Ectodermal cell (in vitro differentiated cells): Measurements from ENCODE around the gene BTBD9.

Experiments
- H3K27ac ChIP-seq: 2 replicates; pipeline ENCODE4 v1.7.0; 2013; ENCODE audit warnings: mild to moderate bottlenecking, low read depth, low read length; ENCODE audit not compliant: insufficient read depth, poor library complexity, severe bottlenecking
- H3K27me3 ChIP-seq: 2 replicates; pipeline ENCODE4 v1.7.0; 2013; ENCODE audit warnings: mild to moderate bottlenecking, low read length; ENCODE audit not compliant: insufficient read depth, control insufficient read depth, poor library complexity, severe bottlenecking
- H3K36me3 ChIP-seq: one replicate; pipeline ENCODE4 v1.7.0; 2013; ENCODE audit warnings: low read length; ENCODE audit not compliant: control insufficient read depth, insufficient read depth
- H3K4me1 ChIP-seq: one replicate; pipeline ENCODE4 v1.7.0; 2013; ENCODE audit warnings: low read length; ENCODE audit not compliant: control insufficient read depth, insufficient read depth
- H3K4me3 ChIP-seq: 2 replicates; pipeline ENCODE4 v1.7.0; 2013; ENCODE audit warnings: low read depth, low read length, control low read depth; ENCODE audit not compliant: insufficient read depth
- H3K9me3 ChIP-seq: 2 replicates; pipeline ENCODE4 v1.7.0; 2013; ENCODE audit warnings: mild to moderate bottlenecking, low read length, moderate library complexity; ENCODE audit not compliant: control insufficient read depth
- WGBS, 2 experiments: methylation state at CpG; one replicate each; pipeline ENCODE4 v1.1.7; 2013; ENCODE audit warnings: missing lambda C conversion rate in 2 of 2; 5-methylcytosine and 5-hydroxymethylcytosine counted together

BTBD9 gene

DNA sequence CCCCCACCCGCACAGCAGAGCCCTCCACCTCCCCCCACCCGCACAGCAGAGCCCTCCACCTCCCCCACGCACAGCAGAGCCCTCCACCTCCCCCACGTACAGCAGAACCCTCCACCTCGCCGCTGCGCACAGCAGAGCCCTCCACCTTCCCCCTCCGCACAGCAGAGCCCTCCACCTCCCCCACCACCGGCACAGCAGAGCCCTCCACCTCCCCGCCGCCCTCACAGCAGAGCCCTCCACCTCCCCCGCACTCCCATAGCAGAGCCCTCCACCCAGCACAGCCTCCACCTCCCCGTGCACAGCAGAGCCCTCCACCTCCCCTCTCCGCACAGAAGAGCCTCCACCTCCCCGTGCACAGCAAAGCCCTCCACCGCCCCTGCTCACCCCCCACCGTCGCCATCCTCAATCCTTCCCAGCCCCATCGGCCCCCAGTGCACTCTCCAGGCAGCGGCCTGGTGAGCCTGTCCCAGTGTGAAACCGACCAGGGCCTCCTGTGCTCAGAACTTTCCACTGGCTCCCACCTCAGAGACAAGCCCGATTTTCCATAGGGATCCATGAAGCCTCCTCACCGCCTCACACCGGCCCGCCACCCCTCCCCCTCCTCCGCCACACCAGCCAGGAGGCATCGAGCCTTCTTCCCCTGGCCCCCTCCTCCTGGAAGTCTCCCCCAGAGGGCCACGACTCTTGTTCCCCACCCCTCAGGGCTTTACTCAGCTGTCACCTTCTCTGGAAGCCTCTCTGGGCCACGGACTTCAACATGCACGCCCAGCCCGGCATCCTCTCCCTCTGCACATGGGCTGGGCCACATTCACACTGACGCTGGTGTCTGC, 473.1 kb downstream of the BTBD9 start:
- Histone ChIP-seq H3K9me3 (no peaks in the 10 kb centered on the region), H3K27me3 (no peaks in the 10 kb centered on the region), H3K4me3 (no peak overlapping the region), H3K36me3 (no peaks in the 10 kb centered on the region), H3K27ac (no peak overlapping the region), H3K4me1 (peaks cover 9% of the 10 kb centered on the region)
- 79 to 80% methylated on average over 27 to 30 of the region's 32 CpGs for WGBS, 2 experiments

DNA sequence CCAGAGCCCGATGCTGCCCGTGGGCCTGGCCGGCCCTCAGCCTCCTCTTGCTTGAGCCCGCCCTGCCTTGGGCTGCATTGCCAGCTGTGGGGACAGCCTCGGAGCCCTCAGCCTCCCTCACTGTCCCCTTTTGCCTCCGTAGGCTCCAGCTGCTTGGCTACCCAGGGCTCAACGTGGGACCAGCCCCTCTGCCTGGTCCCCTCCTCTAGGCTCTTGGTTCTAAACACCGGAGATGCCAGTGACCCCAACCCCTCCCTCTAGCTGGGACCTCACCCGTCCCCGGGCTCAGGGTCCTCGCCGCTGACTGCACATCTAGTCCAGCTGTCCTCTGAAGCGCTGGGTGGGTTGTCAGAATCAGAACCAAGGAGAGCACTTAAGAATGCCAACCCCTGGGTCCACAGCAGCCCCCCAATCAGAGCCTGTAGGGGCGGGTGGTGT, 475.0 kb downstream of the BTBD9 start:
- Histone ChIP-seq H3K36me3 (no peaks in the 10 kb centered on the region), H3K9me3 (no peaks in the 10 kb centered on the region), H3K4me1 (peaks cover under 1% of the 10 kb centered on the region), H3K27me3 (no peaks in the 10 kb centered on the region), H3K4me3 (no peak overlapping the region), H3K27ac (no peak overlapping the region)
- 94 to 96% methylated on average over 14 of the region's 14 CpGs for WGBS, 2 experiments

DNA sequence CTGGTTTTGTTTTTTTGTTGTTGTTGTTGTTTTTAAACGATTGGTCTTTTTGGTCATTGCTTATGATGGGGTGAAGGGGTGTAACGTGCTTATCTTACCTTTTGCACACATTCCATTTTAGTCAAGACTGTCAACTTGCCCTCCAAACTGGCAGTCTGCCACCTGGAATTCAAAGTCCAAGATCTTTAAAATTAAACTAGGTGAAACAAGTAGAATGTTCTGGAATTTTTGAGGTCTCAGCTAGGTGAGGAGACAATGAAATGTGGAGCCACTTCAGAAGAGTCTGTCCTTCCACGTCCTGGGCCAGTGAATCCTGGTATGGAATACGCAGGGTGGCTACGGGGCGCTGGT, 475.6 kb downstream of the BTBD9 start:
- WGBS, 2 experiments = 95 to 99% methylated on average over 5 to 6 of the region's 6 CpGs
- H3K27me3 ChIP-seq = no peaks in the 10 kb centered on the region

DNA sequence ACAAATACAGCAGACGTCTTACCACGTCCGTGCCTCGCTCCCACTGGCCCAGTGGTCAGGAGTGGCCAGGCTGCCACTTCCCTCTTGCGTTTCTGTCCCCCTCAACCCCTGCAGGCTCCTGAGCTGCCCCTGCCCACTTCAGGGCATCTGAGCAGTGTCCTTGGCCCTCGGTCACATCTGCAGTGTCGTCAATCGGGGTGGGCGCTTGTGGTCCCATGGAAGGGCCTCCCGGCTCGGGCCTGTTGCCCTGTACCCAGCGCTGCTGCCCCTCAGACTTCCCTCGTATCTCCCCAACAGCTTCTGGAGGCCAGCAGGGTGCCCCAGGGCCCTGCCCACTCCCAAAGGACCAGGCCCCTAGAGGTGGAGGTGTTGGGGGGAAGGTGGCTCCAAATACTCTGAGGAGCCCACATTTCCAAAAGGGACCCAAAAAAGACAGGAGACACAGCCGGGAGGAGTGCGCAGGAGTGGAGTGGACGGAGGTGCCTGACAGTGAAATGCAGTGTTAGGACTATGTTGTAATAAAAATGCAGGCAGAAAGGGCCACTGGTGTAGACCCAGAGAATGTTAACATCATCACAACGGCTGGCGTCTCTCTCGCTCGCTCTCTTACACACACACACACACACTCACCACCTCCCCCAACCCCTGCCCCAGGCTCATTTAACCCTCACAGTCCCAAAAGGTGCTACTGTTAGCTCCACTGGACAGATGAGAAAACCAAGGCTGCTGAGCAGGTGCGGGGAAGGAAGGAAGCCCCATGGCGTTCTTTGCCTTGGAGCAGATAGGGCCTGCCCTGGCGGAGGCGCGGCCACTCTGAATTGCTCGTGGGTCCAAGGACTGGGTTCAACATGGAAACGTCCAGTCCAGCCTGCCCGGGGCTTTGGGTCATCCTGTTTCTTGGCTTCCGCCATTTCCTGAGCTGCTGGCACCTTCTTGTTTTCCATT, 476.3 kb downstream of the BTBD9 start:
- H3K4me3 ChIP-seq = no peak overlapping the region
- H3K27me3 ChIP-seq = no peaks in the 10 kb centered on the region
- WGBS, 2 experiments = 90 to 92% methylated on average over 29 of the region's 29 CpGs
- H3K27ac ChIP-seq = no peak overlapping the region
- H3K4me1 ChIP-seq = no peaks in the 10 kb centered on the region
- H3K36me3 ChIP-seq = no peaks in the 10 kb centered on the region
- H3K9me3 ChIP-seq = no peaks in the 10 kb centered on the region

More for the DNA sequence above, 475.6 kb downstream of the BTBD9 start:
- Histone ChIP-seq H3K4me3 (no peak overlapping the region), H3K4me1 (no peaks in the 10 kb centered on the region), H3K36me3 (no peaks in the 10 kb centered on the region), H3K27ac (no peak overlapping the region), H3K9me3 (no peaks in the 10 kb centered on the region)

DNA sequence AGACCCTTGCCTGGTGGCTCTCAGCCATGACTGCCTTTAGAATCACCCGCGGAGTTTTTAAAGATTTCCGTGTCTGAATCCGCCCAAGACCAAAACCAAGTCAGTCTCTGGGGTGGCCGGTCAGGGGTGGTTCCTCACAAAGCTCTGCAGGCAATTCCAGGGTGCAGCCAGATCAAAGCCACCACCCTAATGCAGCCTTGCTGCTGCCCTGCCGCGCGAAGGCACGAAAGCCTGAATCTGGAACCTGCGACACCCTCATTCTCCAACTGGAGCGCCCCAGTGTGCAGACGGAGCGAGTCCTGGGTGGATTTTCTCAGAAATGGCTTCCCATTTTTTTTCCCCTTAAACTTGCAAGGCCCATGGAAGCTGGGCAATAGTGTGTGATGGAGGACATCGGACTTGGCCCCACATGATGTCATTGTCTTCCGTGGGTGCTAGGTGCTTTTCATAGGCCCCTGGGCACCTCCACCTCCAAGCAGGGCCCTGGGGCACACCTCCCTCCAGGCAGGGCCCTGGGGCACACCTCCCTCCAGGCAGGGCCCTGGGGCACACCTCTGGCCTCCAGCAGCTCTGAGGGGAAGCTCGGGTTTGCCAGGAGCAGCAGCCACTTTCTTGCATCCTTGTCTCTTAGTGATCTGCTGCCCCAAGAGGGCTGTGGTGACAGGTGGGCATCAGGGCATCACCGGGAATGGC, 477.1 kb downstream of the BTBD9 start:
- WGBS, 2 experiments = 94 to 95% methylated on average over 17 of the region's 17 CpGs
- Histone ChIP-seq H3K27ac (no peak overlapping the region), H3K36me3 (no peaks in the 10 kb centered on the region), H3K9me3 (no peaks in the 10 kb centered on the region), H3K4me3 (no peak overlapping the region), H3K4me1 (no peaks in the 10 kb centered on the region), H3K27me3 (no peaks in the 10 kb centered on the region)

DNA sequence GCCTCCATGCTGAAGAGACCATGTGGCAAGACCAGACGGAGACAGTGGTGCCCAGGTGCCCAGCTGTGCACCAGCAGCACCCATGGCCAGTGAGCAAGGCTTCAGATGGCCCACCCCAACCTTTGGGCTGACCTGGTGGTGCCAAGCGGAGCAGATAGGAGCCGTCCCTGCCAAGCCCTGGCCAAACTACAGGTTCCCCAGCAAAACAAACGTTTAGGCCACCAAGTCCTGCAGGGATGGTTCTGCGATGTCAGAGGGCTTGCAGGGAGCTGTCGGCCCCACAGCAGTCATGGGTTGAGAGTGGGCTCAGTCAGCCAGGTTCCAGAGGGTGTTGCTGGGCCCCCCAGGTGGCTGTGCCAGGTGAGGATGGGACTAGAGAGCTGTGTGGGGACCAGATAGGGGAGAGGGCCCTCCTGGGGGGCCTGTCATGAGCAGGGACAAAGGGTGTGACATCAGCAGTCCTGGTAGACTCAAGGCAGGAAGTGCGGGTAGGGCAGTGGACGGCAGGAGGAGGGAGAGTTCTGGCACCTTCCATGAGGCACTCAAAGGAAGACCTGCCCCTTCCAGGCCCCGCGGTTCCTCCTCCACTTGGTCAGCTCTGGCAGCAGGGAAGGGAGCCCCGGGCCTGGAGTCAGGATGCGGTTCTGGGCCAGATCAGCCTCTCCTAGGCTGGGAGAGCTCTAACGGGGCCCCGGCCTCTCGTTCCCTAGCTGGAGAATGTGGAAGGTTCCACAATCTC, 477.8 kb downstream of the BTBD9 start:
- H3K27me3 ChIP-seq = no peaks in the 10 kb centered on the region
- H3K9me3 ChIP-seq = no peaks in the 10 kb centered on the region
- no peak overlapping the region for H3K4me3 ChIP-seq
- no peak overlapping the region for H3K27ac ChIP-seq
- no peaks in the 10 kb centered on the region for H3K36me3 ChIP-seq
- no peaks in the 10 kb centered on the region for H3K4me1 ChIP-seq
- WGBS, 2 experiments = 94 to 96% methylated on average over 15 of the region's 15 CpGs

DNA sequence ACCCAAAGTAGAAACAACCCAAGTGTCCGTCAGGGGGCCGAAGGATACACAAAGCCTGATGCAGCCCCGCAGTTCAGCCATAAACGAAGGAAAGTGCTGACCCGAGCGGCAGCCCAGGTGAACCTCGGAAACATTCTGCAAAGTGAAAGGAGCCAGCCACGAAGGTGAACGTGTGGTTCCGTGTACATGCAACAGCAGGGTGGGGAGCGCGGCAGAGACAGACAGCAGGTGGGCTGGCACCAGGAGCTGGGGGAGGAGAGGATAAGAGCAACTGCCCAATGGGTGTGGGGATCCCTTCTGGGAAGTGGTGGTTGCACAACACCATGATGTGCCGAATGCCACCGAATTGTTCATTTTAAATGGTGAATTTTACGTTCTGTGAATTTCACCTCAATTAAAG, 478.4 kb downstream of the BTBD9 start:
- Histone ChIP-seq H3K4me1 (no peaks in the 10 kb centered on the region), H3K36me3 (no peaks in the 10 kb centered on the region), H3K4me3 (no peak overlapping the region), H3K9me3 (no peaks in the 10 kb centered on the region), H3K27ac (no peak overlapping the region), H3K27me3 (no peaks in the 10 kb centered on the region)
- WGBS, 2 experiments = 94 to 95% methylated on average over 15 of the region's 15 CpGs

DNA sequence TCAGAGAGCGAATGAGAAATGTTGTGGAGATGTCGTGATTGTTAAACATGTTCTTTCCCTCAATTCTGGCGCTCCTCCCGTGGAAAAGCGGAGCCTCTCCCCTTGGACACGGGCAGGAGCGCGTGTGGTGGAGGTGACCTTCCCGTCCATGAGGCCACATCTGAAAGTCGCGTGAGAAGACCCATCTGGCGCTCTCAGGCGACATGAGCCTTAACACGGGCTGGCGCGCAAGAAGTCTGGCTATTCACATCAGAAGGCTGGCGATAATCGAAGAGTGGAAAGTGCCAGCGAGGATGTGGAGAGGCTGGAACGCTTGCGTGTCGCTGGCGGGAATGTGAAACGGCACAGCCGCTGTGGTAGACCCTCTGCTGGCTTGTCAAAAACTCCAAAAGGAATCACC, 478.9 kb downstream of the BTBD9 start:
- 97% methylated on average over 25 of the region's 25 CpGs for WGBS, 2 experiments
- Histone ChIP-seq H3K4me3 (no peak overlapping the region), H3K27me3 (no peaks in the 10 kb centered on the region), H3K4me1 (no peaks in the 10 kb centered on the region), H3K9me3 (no peaks in the 10 kb centered on the region), H3K36me3 (no peaks in the 10 kb centered on the region), H3K27ac (no peak overlapping the region)

DNA sequence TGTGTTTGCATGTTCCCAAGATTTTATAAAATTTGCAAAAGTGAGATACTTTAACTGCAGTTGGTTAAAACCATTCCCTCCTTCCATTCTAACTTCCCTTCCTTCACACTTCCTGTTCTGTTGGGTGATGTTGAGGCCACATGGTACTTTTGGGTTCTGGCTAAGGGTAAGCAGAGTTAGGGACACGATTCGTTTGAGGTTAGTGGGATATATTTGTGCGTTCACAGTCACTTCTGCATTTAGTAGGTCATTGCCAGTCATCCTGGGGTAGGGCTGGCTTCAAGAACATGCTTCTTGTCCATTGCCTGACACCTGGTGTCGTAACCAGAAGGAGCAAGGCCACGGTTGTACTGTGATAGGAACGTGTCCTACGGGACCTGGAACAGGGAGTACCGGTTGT, 480.1 kb downstream of the BTBD9 start:
- WGBS, 2 experiments = 95% methylated on average over 8 of the region's 8 CpGs
- Histone ChIP-seq H3K36me3 (no peaks in the 10 kb centered on the region), H3K9me3 (no peaks in the 10 kb centered on the region), H3K27ac (no peak overlapping the region), H3K27me3 (no peaks in the 10 kb centered on the region), H3K4me3 (no peak overlapping the region), H3K4me1 (peaks cover 6% of the 10 kb centered on the region)
